Mesenteric fat pad (tissue), 1 donor: ENCODE results near the gene PRAC1. TPM values are rescaled to one million over a fixed set of nuclear protein-coding genes. Genes with fewer than 3 reads are reported as not detected.

Source experiments
- DNase-seq: peaks from one replicate; pipeline ENCODE4 v3.0.0-alpha.2; 2020; ENCODE audit warnings: low spot score
- total RNA-seq: library from RNA; stranded (reverse); fragmentation: NEBNext Ultra II Directional; extraction: Animal tissue kit (Norgen Biotek cat#: 25700); gene quantifications from one replicate; pipeline ENCODE4 v1.2.1, GENCODE V29; 2021
- donor health status: DM: yes; HTN: yes; CAD: no.

PRAC1 gene
- total RNA-seq, 1 donor from 2014 or later, result not detected

- DNase-seq, result no peak
Observed at GRCh38 chr17:48747445-48748363, 25.4 kb upstream of the PRAC1 start.

- DNase-seq, result no peak
Observed at GRCh38 chr17:48746916-48747444, 24.7 kb upstream of the PRAC1 start.

DNA sequence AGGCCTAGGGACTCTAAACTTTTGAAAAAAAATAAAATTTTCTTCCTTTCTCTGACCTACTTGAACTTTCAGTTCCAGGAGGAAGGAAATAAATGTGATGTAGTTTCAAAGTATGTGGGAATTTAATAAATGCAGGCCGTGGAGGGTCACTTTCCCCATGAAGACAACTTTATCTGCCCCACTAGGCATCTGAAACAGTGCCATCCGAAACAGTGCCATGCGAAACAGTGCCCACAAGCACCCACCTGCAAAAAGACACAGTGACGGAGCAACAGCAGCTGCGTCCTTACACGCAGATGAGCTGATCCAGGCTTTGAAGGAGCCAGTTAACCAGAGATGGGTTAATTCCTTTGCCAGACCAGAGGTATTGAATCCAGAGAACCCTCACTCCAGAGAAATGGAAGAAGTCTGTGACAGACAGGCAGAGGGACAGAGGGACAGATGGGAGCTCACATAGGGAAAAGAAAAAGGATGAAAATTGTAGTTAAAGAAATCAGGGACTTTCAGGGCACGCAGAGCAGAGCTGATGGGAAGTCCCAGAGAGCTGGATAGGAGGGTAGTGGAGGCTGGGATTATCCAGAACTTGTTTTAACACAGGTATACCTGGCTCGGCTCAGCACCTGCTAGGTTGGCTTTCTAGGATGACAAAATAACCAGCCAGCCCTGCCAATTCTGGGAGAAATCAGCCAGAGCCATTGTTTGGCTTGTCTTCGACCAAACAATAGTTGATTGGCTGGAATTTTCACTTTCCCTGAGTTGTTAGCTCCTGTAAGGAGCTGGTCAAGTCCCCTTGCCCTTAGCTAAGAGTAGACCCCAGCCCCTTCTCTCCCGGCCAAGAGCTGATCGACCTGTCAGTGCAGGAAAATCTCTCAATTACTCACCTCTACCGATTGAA, 23.3 kb upstream of the PRAC1 start:
- DNase-seq, result no peak

- no peak for DNase-seq
Observed at GRCh38 chr17:48740537-48740936, 18.2 kb upstream of the PRAC1 start.

DNA sequence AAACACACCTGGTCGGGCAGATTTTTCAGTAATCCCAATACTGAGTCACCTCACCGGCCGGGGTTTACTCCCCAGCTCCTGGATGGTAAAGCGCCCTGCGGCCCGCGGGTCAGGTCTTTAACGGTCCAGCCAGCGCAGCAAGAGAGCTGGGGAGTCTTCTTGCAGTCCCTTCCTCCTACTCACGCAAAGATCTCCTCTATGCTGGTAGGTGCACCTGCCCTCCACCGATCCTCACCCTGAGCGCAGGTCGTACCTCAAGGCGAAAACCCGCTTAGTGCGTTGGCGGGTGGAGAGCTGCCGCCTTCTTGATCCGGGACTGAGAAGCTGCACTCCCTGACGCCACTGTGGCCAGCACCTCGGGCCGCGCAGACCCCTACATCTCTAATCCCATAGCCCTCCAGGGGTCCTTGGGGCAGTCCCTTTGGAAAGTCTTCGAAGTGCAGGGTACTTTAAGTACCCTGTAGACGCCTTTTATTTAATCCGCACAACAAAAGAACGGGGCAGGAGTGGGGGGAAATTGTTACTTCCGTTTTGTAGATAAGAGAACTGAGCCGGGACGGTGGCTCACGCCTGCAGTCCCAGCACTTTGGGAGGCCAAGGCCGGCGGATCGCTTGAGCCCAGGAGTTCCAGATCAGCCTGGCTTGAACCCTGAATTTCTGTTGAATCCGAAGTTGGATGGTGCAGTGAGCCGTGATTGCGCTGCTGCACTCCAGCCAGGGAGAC, 16.6 kb upstream of the PRAC1 start:
- no peak for DNase-seq

DNA sequence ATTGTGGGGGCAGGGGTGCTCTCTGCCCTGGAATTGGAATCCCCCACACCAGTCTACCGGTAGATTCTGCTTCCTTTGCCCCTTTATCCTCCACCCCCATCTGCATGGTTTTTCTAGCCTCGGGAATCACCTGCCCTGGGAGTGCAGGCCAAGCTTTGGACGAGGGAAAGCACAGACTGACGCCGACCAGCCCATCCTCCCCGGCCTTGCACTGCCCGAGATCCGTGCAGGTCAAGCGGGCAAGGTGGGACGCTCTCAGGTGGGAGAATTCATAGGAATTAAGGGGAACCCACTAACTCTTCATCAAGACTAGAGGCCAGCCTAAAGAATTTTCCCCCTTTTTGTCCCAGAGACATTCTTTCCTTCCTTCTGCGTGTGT, 16.1 kb upstream of the PRAC1 start:
- no peak for DNase-seq

DNA sequence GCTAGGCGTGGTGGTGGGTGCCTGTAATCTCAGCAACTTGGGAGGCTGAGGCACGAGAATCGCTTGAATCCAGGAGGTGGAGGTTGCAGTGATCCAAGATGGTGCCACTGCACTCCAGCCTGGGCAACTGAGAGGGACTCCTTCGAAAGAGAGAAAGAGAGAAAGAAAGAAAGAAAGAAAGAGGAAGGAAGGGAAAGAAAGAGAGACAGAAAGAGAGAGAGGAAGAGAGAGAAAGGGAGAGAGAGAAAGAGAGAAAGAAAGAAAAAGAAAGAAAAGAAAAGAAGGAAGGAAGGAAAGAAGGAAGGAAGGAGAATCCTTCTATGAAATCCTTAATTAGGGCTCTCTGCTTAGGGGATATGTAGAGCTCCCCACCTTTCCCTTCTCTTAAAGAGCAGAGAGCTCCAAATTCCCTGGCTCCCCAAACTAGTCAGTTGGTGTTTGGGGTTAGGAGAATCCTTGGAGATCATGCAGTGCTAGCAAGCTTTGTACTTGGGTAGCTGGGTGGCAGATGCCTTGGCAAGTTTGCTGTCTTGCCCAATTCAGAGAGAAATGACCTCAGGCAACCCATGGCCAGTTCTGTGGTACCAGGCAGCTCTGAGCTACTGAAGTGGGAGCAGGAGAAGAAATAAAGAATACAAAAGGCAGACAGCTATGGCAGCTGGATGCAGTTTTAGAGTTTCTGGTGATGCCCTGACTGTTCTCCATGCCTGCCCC, 15.2 kb upstream of the PRAC1 start:
- DNase-seq, result no peak

- DNase-seq, result no peak
Observed at GRCh38 chr17:48735062-48735351, 12.7 kb upstream of the PRAC1 start.

- DNase-seq, result no peak
Observed at GRCh38 chr17:48734333-48735061, 12.2 kb upstream of the PRAC1 start.

- no peak for DNase-seq
Observed at GRCh38 chr17:48733632-48734328, 11.5 kb upstream of the PRAC1 start.

DNA sequence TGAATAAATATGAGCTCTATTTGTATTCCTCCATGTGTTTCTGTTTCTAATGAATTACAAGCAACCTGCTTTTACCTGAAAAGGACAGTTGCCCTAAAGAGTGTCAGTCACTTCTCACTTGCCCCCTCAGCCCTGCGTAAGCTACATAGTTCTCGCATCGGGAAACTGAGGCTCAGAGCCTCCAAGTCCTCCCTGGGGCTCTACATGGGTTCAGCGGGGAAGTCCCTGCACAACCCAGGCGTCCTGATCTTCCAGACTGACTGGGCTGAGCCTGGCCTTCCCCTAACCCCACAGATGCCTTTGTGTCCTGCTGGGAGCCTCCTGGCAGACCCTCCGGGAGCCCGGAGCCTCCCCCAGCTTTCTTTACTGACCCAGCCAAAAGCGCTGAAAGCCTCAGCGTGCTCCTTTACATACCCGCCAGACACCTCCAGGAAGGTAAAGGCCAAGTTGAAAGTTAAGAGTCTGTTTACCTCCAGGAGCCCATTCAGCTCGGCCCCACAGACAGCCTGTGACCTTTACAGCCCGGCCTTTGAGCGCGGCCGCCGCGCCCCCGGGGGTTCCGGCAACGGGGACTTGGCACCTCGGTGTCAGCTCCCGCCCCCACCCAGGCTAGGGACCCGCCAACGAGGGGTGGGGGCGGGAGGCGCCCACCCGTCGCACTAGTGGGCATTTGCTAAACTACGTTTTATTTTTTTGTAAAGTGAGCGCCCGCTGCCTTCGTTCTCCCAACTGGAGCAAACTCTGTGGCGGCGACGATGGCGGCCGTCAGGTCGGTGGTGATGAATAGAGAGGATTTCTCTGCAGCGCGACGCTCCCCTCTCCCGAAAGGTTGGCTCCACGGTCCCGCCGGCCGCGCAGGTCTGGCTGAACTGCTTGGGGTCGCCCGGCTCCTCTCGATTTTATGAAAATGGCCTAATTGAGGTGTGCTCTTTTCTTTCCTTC, 10.6 kb upstream of the PRAC1 start:
- DNase-seq, result no peak

- DNase-seq, result no peak
Observed at GRCh38 chr17:48731355-48731754, 9.0 kb upstream of the PRAC1 start.

- no peak for DNase-seq
Observed at GRCh38 chr17:48730240-48730550, 7.9 kb upstream of the PRAC1 start.

DNA sequence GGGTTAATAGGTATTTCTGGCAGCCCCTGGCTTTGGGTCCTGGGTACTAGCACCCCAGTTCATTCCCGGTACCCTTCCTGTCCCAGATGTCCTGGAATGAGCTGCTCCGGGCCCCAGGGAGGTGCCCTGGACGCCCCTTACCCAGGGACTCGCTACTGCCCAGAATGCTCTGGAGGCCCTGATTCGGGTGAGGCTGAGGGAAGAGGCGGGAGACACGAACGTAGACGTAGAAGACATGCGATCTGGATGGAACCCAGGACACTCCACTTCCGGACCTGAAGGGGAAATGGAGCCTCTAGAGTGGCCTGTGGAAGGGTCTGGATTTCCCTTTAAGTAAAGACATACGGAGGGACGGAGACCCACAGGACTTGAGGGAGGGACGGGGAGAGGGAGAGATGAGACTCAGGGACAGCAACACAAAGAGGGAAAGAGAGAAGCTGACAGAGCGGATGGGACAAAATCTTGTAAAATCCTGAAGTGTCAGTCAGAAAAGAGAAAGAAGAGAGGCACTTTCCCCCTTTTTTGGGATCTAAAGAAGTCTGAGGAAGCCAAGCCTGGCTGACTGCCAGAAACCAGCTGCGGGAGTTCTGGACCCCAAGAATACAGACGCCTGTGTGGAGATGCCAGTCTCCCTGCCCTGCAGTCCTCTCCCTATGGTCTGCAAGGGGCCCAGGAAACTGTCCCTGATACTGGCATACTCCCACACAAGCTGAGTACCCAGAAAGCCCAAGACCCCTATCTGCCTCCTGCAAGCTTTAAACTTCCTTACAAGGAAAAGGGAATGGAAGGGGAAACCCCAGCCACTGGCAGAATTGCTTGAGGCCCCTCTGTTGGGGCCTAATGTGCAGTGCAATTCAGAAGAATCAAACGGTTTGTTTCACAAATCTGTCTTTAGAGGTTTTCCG, 7.3 kb upstream of the PRAC1 start:
- no peak for DNase-seq

DNA sequence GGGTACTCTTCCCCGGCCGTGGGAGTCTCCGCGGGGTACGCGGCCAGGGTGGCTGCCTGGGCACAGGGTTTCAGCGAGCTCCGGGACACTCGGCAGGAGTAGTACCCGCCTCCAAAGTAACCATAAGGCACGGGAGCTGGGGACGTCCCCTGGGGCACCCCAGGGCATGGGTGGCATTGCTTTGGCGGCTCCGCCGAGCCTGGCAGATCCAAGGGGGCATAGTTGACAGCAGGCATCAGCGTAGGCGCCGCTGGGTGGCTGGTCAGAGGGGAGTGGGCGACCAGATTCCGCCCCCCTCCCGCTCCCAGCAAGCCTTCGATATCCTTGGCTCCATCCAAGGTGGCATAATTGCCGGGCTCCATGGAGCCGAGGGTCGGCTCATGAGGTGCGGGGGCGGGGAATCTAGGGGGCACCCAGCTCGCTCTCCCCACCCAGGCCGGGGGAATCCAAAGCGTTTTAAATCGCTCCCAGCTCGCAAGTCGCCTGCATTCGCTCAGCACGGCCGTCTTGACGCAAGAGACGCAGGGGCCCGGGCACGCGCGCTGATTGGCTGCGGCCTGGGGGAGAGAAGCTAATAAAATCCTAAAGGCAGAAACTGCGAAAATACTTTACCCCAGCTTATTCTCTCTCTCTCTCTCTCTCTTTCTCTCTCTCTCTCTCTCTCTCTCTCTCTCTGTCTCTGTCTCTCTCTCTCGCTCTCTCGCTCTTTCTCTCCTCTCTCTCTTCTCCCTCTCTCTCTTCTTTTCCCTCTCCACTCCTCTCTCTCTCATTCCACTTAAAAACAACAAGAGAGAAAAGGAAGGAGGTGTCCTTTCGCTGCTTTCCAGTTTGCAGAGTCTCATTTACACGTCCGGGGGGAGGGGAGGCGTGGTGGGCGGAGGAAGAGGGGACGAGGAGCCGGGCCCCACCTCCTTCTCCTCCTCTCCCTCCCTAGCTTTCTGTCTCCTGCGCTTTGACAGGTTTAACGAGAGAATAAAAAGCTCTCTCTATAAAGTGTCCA, 6.2 kb upstream of the PRAC1 start, which contains the start of gene HOXB13:
Gene HOXB13, minus strand, starts transcription at position 519 of the 1,000 bp plus-strand sequence. Its CDS starts 157 bp downstream, at position 362.
- no peak for DNase-seq
